IPS-18a (cell line): ENCODE results near the gene TMEM59L.

Experiments used
- H3K27ac ChIP-seq: one replicate; pipeline ENCODE4 v1.5.1; 2013; ENCODE audit warnings: low read length
- H3K27me3 ChIP-seq: one replicate; pipeline ENCODE4 v1.6.1; 2013; ENCODE audit warnings: mild to moderate bottlenecking, low read length; ENCODE audit not compliant: control insufficient read depth, insufficient read depth
- H3K36me3 ChIP-seq: one replicate; pipeline ENCODE4 v1.6.1; 2013; ENCODE audit warnings: low read depth, low read length; ENCODE audit not compliant: control insufficient read depth
- H3K4me1 ChIP-seq: one replicate; pipeline ENCODE4 v1.6.1; 2013; ENCODE audit warnings: low read depth, low read length; ENCODE audit not compliant: control insufficient read depth
- H3K4me3 ChIP-seq: one replicate; pipeline ENCODE4 v1.5.1; 2013; ENCODE audit warnings: low read length
- H3K9ac ChIP-seq: one replicate; pipeline ENCODE4 v1.6.1; 2013; ENCODE audit warnings: mild to moderate bottlenecking, low read length, moderate library complexity
- H3K9me3 ChIP-seq: one replicate; pipeline ENCODE4 v1.6.1; 2013; ENCODE audit warnings: low read depth, low read length; ENCODE audit not compliant: control insufficient read depth

The TMEM59L gene

DNA sequence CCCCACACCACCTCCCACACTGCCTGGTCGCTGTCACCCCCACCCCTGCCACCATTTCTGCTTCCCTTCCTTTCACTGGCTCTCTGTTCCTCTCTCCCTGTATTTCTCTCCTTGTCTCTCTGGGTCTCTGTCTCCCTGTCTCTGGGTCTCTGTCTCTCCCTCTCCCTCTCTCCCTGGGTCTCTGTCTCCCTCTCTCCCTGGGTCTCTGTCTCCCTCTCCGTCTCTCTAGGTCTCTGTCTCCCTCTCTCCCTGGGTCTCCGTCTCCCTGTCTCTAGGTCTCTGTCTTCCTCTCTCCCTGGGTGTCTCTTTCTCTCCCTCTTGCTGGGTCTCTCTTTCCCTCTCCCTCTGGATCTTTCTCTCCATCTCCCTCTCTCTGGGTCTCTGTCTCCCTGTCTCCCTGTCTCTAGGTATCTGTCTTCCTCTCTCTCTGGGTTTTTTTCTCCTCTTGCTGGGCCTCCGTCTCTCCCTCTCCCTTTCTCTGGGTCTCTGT, 45.7 kb downstream of the TMEM59L start:
- H3K9ac ChIP-seq = no peak overlapping the region
- H3K36me3 ChIP-seq = no peaks in the 10 kb centered on the region
- H3K9me3 ChIP-seq = no peaks in the 10 kb centered on the region
- H3K4me1 ChIP-seq = no peaks in the 10 kb centered on the region
- no peaks in the 10 kb centered on the region for H3K27me3 ChIP-seq
- no peak overlapping the region for H3K27ac ChIP-seq
- H3K4me3 ChIP-seq = no peak overlapping the region

DNA sequence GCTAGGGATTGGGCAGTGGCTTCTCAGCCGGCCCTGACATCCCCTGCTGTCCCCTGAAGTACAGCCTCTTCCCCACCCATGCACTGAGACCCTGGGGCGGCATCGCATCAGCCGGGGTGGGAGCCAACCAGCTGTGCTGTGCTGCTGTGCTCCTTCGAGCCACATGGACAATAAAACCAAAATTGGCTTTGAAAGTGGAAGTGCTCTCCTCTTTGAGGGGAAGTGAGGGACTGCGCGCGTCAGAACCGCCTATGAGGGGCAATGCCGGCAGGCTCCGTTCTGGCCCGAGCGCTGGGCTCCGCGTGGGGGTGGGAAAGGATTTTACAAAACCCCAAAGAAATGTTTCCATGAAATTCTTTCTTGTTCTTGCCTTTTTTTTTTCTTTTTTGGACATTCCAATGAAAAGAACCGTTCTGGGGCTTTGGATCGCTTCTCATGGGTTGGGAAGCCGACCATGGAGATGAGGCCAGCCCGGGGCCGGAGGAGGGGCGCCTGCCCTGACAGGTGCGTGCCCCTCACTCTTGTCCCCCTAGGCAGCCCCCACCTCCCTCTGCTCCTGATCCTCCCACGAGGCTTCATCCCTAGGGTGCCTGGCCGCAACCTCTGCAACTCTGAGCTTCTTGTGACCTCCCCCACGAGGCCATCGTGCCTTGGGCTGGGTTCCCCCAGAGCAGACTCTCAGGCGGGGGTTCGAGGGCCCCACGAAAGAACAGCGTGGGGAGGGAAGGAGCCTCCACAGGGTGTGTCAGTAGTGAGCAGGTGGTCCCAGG, 46.8 kb downstream of the TMEM59L start:
- Histone ChIP-seq H3K4me3 (no peak overlapping the region), H3K9me3 (no peaks in the 10 kb centered on the region), H3K4me1 (no peaks in the 10 kb centered on the region), H3K27ac (no peak overlapping the region), H3K9ac (no peak overlapping the region), H3K36me3 (no peaks in the 10 kb centered on the region), H3K27me3 (no peaks in the 10 kb centered on the region)

DNA sequence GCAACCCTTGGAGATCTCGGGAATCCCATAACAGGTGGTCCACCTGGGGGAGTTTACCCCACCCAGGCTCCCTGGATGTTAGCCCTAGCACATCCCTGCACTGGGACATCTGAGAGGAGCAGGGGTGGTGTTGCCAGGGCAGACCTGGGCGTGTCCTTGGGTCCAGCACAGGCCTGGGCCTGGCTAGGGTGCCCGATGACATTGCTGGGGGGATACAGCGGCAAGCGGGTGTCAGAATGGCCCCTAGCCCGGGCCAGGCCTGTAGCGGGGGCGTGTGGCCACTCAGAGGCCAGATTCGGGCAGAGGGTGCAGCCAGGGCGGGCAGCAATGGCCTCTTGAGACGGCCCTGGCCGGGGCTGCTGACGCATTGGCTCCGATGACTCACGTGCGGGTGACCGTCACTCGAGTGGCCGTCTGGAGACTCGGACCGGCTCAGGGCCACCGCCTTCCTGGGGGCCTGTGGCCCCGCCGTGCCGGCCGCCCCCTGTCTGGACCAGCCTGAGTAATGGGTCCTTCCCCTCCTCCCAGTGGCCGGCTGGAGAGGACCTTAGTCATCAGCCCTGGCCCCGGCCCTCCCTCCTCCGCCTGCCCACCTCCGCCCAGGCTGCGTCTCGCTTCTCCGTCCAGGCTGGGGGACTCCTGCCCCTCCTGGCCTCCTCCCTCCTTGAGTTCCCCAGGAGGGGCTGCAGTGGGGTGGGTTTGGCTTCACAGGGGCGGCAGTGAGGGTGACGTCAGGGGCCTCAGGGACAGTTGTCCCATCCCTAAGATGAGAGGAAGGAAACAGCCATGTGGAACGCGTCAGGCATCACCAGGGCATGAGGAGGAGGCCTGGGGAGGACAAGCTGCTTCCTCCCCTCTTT, 47.6 kb downstream of the TMEM59L start:
- Histone ChIP-seq H3K9me3 (no peaks in the 10 kb centered on the region), H3K27me3 (no peaks in the 10 kb centered on the region), H3K4me1 (no peaks in the 10 kb centered on the region), H3K4me3 (no peak overlapping the region), H3K9ac (no peak overlapping the region), H3K36me3 (no peaks in the 10 kb centered on the region), H3K27ac (no peak overlapping the region)

DNA sequence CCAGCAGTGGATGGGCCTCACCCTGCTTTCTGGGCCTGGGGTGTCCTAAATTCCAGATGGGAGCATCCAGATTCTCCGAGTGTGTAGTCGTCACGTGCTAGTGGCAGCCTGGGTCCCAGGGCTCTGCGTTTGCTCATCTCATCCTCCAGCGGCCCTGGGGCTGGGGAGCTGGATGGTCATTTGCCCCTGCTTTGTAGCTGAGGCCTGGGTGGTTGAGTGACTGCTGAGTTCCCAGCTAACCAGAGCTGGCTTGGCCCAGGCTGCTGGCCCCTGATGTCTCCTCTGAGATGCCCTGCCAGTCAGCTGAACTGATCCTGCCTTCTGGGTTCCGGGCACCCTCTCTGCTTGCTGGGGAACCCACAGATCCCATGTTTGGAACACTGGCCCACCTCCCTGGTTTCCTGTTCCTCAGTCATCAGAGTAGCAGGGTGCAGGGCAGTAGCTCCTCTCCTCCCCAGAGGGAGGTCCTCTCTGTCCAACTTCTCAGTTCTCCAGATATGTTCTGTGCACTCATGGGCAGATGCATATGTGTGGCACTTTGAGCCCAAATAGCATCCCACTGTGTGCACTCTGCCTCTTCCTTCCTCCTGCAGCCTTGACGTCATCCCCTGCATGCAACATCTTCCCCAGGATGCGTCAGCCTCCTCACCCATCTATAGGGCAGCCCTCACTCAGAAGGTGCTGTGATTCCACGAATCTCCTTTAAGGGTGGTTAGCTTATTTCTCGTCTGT, 48.4 kb downstream of the TMEM59L start:
- H3K4me1 ChIP-seq = no peaks in the 10 kb centered on the region
- H3K27me3 ChIP-seq = no peaks in the 10 kb centered on the region
- H3K36me3 ChIP-seq = no peaks in the 10 kb centered on the region
- no peak overlapping the region for H3K9ac ChIP-seq
- H3K9me3 ChIP-seq = no peaks in the 10 kb centered on the region
- H3K27ac ChIP-seq = no peak overlapping the region
- H3K4me3 ChIP-seq = no peak overlapping the region

DNA sequence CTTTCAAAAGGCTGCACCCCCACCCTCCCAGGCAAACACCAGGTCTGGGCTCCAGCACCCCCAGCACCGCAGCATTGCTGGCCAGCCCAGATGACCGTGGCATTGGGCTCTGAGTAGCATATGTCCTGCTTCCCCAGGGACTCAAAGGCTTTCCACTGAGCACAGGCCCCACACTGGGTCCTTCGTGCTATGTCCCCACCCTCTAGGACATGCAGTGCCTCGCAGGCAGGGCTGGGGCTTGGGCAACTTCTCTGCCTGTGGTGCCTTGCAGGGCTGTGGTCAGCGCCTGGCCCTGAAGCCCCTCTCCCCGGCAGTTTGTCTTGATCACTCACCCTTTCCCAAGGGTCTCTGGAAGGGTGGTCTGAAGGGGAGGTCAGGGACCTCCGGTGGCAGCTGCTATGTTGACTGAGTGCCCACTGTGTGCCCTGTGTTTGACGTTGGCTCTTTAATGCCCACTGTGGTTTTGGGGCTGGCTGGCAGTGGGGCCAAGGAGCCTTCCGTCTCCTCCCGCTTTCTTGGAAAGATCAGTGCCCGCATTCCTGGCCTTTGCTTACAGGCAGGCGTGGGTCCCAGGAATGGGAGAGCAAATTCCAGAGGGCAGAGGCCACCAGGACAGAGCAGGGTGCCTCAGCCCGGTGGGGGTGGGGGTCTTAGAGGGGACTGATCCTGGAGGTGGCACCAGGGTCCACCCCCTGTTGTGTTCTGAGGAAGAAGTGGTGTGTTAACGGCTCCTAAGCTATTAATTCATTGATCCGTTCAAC, 50.5 kb downstream of the TMEM59L start:
- H3K9ac ChIP-seq = no peak overlapping the region
- H3K36me3 ChIP-seq = no peaks in the 10 kb centered on the region
- H3K4me1 ChIP-seq = no peaks in the 10 kb centered on the region
- no peak overlapping the region for H3K4me3 ChIP-seq
- H3K27ac ChIP-seq = no peak overlapping the region
- H3K9me3 ChIP-seq = no peaks in the 10 kb centered on the region
- H3K27me3 ChIP-seq = no peaks in the 10 kb centered on the region

DNA sequence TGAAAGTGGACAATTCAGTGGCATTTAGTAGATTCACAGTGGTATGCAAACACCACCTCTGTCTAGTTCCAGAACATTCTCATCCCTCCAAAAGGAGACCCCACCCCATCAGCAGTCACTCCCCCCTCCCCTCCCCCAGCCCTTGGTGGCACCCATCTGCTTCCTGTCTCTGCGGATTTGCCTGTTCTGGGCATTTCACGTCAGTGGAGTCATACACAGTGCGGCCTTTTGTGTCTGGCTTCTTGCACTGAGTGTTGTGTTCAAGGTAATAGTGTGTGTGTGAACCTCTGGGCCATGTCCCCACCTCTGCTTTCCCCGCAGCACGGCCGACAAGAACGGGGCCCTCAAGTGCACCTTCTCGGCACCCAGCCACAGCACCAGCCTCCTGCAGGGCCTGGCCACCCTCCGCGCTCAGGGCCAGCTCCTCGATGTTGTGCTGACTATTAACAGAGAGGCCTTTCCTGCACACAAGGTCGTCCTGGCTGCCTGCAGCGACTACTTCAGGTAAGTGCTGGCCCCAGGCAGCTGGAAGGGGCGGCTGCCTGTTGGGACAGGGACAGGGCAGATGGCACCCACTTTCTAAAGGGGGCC, 51.4 kb downstream of the TMEM59L start:
- no peak overlapping the region for H3K4me3 ChIP-seq
- H3K4me1 ChIP-seq = no peaks in the 10 kb centered on the region
- no peak overlapping the region for H3K9ac ChIP-seq
- H3K9me3 ChIP-seq = no peaks in the 10 kb centered on the region
- H3K27ac ChIP-seq = no peak overlapping the region
- no peaks in the 10 kb centered on the region for H3K36me3 ChIP-seq
- H3K27me3 ChIP-seq = no peaks in the 10 kb centered on the region

DNA sequence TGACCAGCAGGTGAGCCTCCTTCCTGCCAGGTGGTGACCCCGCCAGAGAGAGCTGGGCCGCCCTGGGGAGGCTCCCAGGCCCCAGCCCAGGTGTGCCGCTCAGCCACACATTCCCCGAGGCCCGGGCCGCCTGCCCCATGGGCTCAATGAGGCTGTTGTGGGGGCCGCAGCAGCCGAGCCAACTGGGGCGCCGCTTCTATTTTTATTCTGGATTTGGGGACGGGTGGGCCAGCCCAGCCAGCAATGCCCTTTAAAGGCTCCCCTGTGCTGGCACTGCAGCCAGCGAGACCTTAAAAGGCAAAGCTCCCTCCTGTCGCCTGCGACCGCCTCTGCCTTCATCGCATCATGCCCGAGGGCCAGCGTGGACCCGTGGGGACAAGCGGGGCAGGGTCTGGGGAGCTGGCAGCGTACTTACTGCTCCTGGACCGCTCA, 53.1 kb downstream of the TMEM59L start:
- Histone ChIP-seq H3K4me1 (no peaks in the 10 kb centered on the region), H3K27ac (no peak overlapping the region), H3K36me3 (no peaks in the 10 kb centered on the region), H3K27me3 (no peaks in the 10 kb centered on the region), H3K4me3 (no peak overlapping the region), H3K9ac (no peak overlapping the region), H3K9me3 (no peaks in the 10 kb centered on the region)

DNA sequence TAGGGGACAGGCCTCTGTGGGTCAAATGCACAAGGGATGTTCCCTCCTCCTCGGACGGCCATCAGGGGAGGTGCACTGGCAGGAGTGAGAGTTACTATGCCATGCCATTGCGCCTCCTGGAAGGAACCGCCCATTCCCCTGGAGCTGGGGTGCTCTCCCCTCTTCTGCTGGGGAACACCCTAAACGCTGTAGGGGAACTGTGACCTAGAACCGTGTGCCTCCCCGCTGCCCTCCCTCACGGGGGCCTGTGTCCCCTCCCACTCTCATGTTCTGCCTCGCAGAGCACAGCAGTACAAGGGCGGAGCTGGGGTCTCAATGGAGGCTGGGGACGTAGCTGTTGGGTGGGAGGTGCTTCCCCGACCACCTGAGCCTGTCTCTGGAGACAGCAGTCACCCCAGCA, 53.6 kb downstream of the TMEM59L start:
- H3K27ac ChIP-seq = no peak overlapping the region
- H3K9ac ChIP-seq = no peak overlapping the region
- H3K27me3 ChIP-seq = no peaks in the 10 kb centered on the region
- no peak overlapping the region for H3K4me3 ChIP-seq
- no peaks in the 10 kb centered on the region for H3K4me1 ChIP-seq
- H3K36me3 ChIP-seq = no peaks in the 10 kb centered on the region
- no peaks in the 10 kb centered on the region for H3K9me3 ChIP-seq

DNA sequence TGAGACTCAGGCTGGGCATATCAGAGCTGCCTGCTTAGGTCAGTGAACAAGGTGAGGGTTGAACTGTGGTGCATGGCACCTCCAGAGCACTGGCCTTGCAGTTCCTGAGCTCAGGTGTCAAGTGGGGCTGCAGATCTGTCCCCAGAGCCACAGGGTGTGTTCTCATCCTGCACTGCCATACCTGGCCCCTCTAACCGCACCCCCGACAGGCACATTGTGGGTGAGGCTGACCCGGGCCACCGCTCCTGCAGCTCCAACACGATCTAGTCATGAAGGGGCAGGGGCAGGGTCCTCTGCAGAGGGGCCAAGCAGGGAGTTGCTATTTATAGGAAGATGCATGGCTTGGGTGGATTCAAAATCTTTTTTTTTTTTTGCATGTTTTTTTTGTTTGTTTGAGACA, 54.1 kb downstream of the TMEM59L start:
- no peaks in the 10 kb centered on the region for H3K9me3 ChIP-seq
- no peaks in the 10 kb centered on the region for H3K36me3 ChIP-seq
- no peak overlapping the region for H3K27ac ChIP-seq
- H3K9ac ChIP-seq = no peak overlapping the region
- no peaks in the 10 kb centered on the region for H3K4me1 ChIP-seq
- no peaks in the 10 kb centered on the region for H3K27me3 ChIP-seq
- no peak overlapping the region for H3K4me3 ChIP-seq

DNA sequence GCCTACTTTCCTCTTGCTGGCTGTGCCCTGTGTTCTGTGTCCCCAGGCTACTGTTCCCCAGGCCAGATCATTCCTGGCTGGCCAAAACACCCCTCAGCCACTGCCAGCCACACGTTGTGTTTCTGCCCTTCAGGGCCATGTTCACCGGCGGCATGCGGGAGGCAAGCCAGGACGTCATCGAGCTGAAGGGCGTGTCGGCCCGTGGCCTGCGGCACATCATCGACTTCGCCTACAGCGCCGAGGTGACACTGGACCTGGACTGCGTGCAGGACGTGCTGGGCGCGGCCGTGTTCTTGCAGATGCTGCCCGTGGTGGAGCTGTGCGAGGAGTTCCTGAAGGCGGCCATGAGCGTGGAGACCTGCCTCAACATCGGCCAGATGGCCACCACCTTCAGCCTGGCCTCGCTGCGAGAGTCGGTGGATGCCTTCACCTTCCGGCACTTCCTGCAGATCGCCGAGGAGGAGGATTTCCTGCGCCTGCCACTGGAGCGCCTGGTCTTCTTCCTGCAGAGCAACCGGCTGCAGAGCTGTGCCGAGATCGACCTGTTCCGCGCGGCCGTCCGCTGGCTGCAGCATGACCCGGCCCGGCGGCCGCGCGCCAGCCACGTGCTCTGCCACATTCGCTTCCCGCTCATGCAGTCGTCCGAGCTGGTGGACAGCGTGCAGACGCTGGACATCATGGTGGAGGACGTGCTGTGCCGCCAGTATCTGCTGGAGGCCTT, 55.0 kb downstream of the TMEM59L start:
- Histone ChIP-seq H3K36me3 (no peaks in the 10 kb centered on the region), H3K27ac (no peak overlapping the region), H3K4me1 (no peaks in the 10 kb centered on the region)

More for the DNA sequence above, 55.0 kb downstream of the TMEM59L start:
- H3K9ac ChIP-seq = no peak overlapping the region
- no peaks in the 10 kb centered on the region for H3K27me3 ChIP-seq
- H3K4me3 ChIP-seq = no peak overlapping the region
- no peaks in the 10 kb centered on the region for H3K9me3 ChIP-seq
